ENCODE measurements around the gene PACSIN2.

Gene PACSIN2

GRCh38 chr22:42984397-42984796 lies 30.6 kb downstream of the PACSIN2 start:
- Histone ChIP-seq H3K9me3 (no peaks in the 10 kb centered on the region), H3K4me3 (ENCODE audit: low read depth in 1 of 2, low read length in 1 of 2) (no peak overlapping the region), H3K4me1 (ENCODE audit: control insufficient read depth in 1 of 2, insufficient read depth in 1 of 2, low read depth in 1 of 2, low read length in 1 of 2) (peaks cover 0 to 4% of the 10 kb centered on the region in 2 experiments), H3K27me3 (no peaks in the 10 kb centered on the region), H3K27ac (peak overlapping the region; percentile 57), H3K36me3 (no peaks in the 10 kb centered on the region)
- no peak for TF ChIP-seq CTCF (IDR thresholded peaks at IDR 0.05)

- TF ChIP-seq CTCF (IDR thresholded peaks at IDR 0.05) = no peak
- Histone ChIP-seq H3K36me3 (no peaks in the 10 kb centered on the region), H3K4me1 (ENCODE audit: control insufficient read depth in 1 of 2, insufficient read depth in 1 of 2, low read depth in 1 of 2, low read length in 1 of 2) (peaks cover 8 to 10% of the 10 kb centered on the region in 2 experiments), H3K27ac (no peak overlapping the region), H3K27me3 (no peaks in the 10 kb centered on the region), H3K9me3 (no peaks in the 10 kb centered on the region), H3K4me3 (ENCODE audit: low read depth in 1 of 2, low read length in 1 of 2) (no peak overlapping the region)
Measured at GRCh38 chr22:42983470-42983869, 31.5 kb downstream of the PACSIN2 start.

GRCh38 chr22:42979606-42980005 lies 35.3 kb downstream of the PACSIN2 start:
- no peak overlapping the region for H3K27ac ChIP-seq
- no peaks in the 10 kb centered on the region for H3K36me3 ChIP-seq
- H3K4me1 ChIP-seq (ENCODE audit: control insufficient read depth in 1 of 2, insufficient read depth in 1 of 2, low read depth in 1 of 2, low read length in 1 of 2) = peaks cover 44 to 45% of the 10 kb centered on the region in 2 experiments
- H3K27me3 ChIP-seq = no peaks in the 10 kb centered on the region
- TF ChIP-seq CTCF (IDR thresholded peaks at IDR 0.05) = no peak
- no peaks in the 10 kb centered on the region for H3K9me3 ChIP-seq
- no peak overlapping the region for H3K4me3 ChIP-seq (ENCODE audit: low read depth in 1 of 2, low read length in 1 of 2)

- no peaks in the 10 kb centered on the region for H3K9me3 ChIP-seq
- H3K27ac ChIP-seq = peak overlapping the region; percentile 84
- no peak for TF ChIP-seq CTCF (IDR thresholded peaks at IDR 0.05)
- no peaks in the 10 kb centered on the region for H3K27me3 ChIP-seq
- no peaks in the 10 kb centered on the region for H3K36me3 ChIP-seq
- H3K4me3 ChIP-seq (ENCODE audit: low read depth in 1 of 2, low read length in 1 of 2) = no peak overlapping the region
- H3K4me1 ChIP-seq (ENCODE audit: control insufficient read depth in 1 of 2, insufficient read depth in 1 of 2, low read depth in 1 of 2, low read length in 1 of 2) = peaks cover 52 to 55% of the 10 kb centered on the region in 2 experiments
Measured at GRCh38 chr22:42978453-42979103, 36.4 kb downstream of the PACSIN2 start.

GRCh38 chr22:42977569-42977968 lies 37.4 kb downstream of the PACSIN2 start:
- Histone ChIP-seq H3K4me1 (ENCODE audit: control insufficient read depth in 1 of 2, insufficient read depth in 1 of 2, low read depth in 1 of 2, low read length in 1 of 2) (peaks cover 62 to 65% of the 10 kb centered on the region in 2 experiments), H3K27me3 (no peaks in the 10 kb centered on the region), H3K9me3 (no peaks in the 10 kb centered on the region), H3K27ac (peak overlapping the region; percentile 84), H3K4me3 (ENCODE audit: low read depth in 1 of 2, low read length in 1 of 2) (peak overlapping the region; percentile 22 to 40), H3K36me3 (no peaks in the 10 kb centered on the region)
- TF ChIP-seq CTCF (IDR thresholded peaks at IDR 0.05) = no peak
